HEK293 (cell line): ENCODE results near the gene EVX1.

Experiments used
- EGR2 ChIP-seq: fragments of 450-650 bp; formaldehyde crosslinking; IDR thresholded peaks from 2 replicates; pipeline ENCODE4 v1.5.1; 2016; ENCODE audit warnings: low read depth, missing biosample characterization, missing genetic modification characterization
- KLF10 ChIP-seq: fragments of 450-650 bp; IDR thresholded peaks from 2 replicates; pipeline ENCODE4 v1.5.1; 2018; ENCODE audit warnings: missing biosample characterization, mild to moderate bottlenecking, missing genetic modification characterization
- REPIN1 ChIP-seq: fragments of 450-650 bp; formaldehyde crosslinking; IDR thresholded peaks from 2 replicates; pipeline ENCODE4 v1.5.1; 2017; ENCODE audit warnings: missing biosample characterization, missing genetic modification characterization, low read depth
- SP2 ChIP-seq: fragments of 450-650 bp; formaldehyde crosslinking; IDR thresholded peaks from 2 replicates; pipeline ENCODE4 v1.5.1; 2016; ENCODE audit warnings: missing biosample characterization, missing genetic modification characterization
- TSHZ1 ChIP-seq: fragments of 450-650 bp; formaldehyde crosslinking; IDR thresholded peaks from 2 replicates; pipeline ENCODE4 v1.5.1; 2016; ENCODE audit warnings: missing biosample characterization, missing genetic modification characterization, borderline replicate concordance
- YY1 ChIP-seq: fragments of 450-650 bp; formaldehyde crosslinking; IDR thresholded peaks from 2 replicates; pipeline ENCODE4 v1.5.1; 2018; ENCODE audit warnings: missing biosample characterization, missing genetic modification characterization
- ZBTB17 ChIP-seq: fragments of 450-650 bp; formaldehyde crosslinking; IDR thresholded peaks from 2 replicates; pipeline ENCODE4 v1.5.1; 2016; ENCODE audit warnings: missing biosample characterization, missing genetic modification characterization
- ZBTB20 ChIP-seq: fragments of 450-650 bp; formaldehyde crosslinking; IDR thresholded peaks from 2 replicates; pipeline ENCODE4 v1.5.1; 2016; ENCODE audit warnings: missing biosample characterization, missing genetic modification characterization
- ZBTB21 ChIP-seq: fragments of 450-650 bp; formaldehyde crosslinking; IDR thresholded peaks from 2 replicates; pipeline ENCODE4 v1.5.1; 2017; ENCODE audit warnings: missing biosample characterization, missing genetic modification characterization
- ZEB2 ChIP-seq: fragments of 450-650 bp; formaldehyde crosslinking; IDR thresholded peaks from 2 replicates; pipeline ENCODE4 v1.5.1; 2016; ENCODE audit warnings: missing biosample characterization, missing genetic modification characterization
- ZFP3 ChIP-seq: fragments of 450-650 bp; formaldehyde crosslinking; IDR thresholded peaks from 2 replicates; pipeline ENCODE4 v1.5.1; 2016; ENCODE audit warnings: low read depth, missing biosample characterization, missing genetic modification characterization
- ZFP37 ChIP-seq: fragments of 450-650 bp; formaldehyde crosslinking; IDR thresholded peaks from 2 replicates; pipeline ENCODE4 v1.5.1; 2016; ENCODE audit warnings: missing biosample characterization, missing genetic modification characterization
- ZNF175 ChIP-seq: fragments of 450-650 bp; formaldehyde crosslinking; IDR thresholded peaks from 2 replicates; pipeline ENCODE4 v1.5.1; 2016; ENCODE audit warnings: missing biosample characterization, missing genetic modification characterization
- ZNF184 ChIP-seq: fragments of 450-650 bp; IDR thresholded peaks from 2 replicates; pipeline ENCODE4 v1.5.1; 2018; ENCODE audit warnings: missing biosample characterization, mild to moderate bottlenecking, missing genetic modification characterization
- ZNF19 ChIP-seq: fragments of 450-650 bp; formaldehyde crosslinking; IDR thresholded peaks from 2 replicates; pipeline ENCODE4; 2016; ENCODE audit warnings: missing biosample characterization, missing genetic modification characterization, low read depth
- ZNF214 ChIP-seq: fragments of 450-650 bp; formaldehyde crosslinking; IDR thresholded peaks from 2 replicates; pipeline ENCODE4 v1.5.1; 2017; ENCODE audit warnings: missing biosample characterization, mild to moderate bottlenecking, missing genetic modification characterization, borderline replicate concordance
- ZNF416 ChIP-seq: fragments of 450-650 bp; formaldehyde crosslinking; IDR thresholded peaks from 2 replicates; pipeline ENCODE4 v1.5.1; 2016; ENCODE audit warnings: missing biosample characterization, missing genetic modification characterization
- ZNF501 ChIP-seq: fragments of 450-650 bp; formaldehyde crosslinking; IDR thresholded peaks from 2 replicates; pipeline ENCODE4 v1.5.1; 2016; ENCODE audit warnings: missing biosample characterization, missing genetic modification characterization
- ZNF513 ChIP-seq: fragments of 450-650 bp; IDR thresholded peaks from 2 replicates; pipeline ENCODE4 v1.5.1; 2018; ENCODE audit warnings: missing biosample characterization, missing genetic modification characterization
- ZNF560 ChIP-seq: fragments of 450-650 bp; formaldehyde crosslinking; IDR thresholded peaks from 2 replicates; pipeline ENCODE4 v1.5.1; 2017; ENCODE audit warnings: missing biosample characterization, missing genetic modification characterization, borderline replicate concordance
- ZNF610 ChIP-seq: fragments of 450-650 bp; formaldehyde crosslinking; IDR thresholded peaks from 2 replicates; pipeline ENCODE4 v1.5.1; 2016; ENCODE audit warnings: missing biosample characterization, missing genetic modification characterization, borderline replicate concordance
- ZNF645 ChIP-seq: fragments of 450-650 bp; formaldehyde crosslinking; IDR thresholded peaks from 2 replicates; pipeline ENCODE4; 2016; ENCODE audit warnings: missing biosample characterization, missing genetic modification characterization
- ZNF704 ChIP-seq: fragments of 450-650 bp; formaldehyde crosslinking; IDR thresholded peaks from 2 replicates; pipeline ENCODE4 v1.5.1; 2016; ENCODE audit warnings: missing biosample characterization, missing genetic modification characterization
- ZNF707 ChIP-seq: fragments of 450-650 bp; formaldehyde crosslinking; IDR thresholded peaks from 2 replicates; pipeline ENCODE4 v1.5.1; 2016; ENCODE audit warnings: missing biosample characterization, missing genetic modification characterization
- ZNF777 ChIP-seq: fragments of 450-650 bp; formaldehyde crosslinking; IDR thresholded peaks from 2 replicates; pipeline ENCODE4 v1.5.1; 2017; ENCODE audit warnings: missing biosample characterization, missing genetic modification characterization, borderline replicate concordance
- ZNF785 ChIP-seq: fragments of 450-650 bp; formaldehyde crosslinking; IDR thresholded peaks from 2 replicates; pipeline ENCODE4 v1.5.1; 2016; ENCODE audit warnings: missing biosample characterization, missing genetic modification characterization
- TF ChIP-seq, protein P1 (sequence below): fragments of 450-650 bp; formaldehyde crosslinking; IDR thresholded peaks from 2 replicates; pipeline ENCODE4 v1.5.1; 2016; ENCODE audit warnings: missing biosample characterization, missing genetic modification characterization
- TF ChIP-seq, protein P2 (sequence below): fragments of 450-650 bp; formaldehyde crosslinking; IDR thresholded peaks from 2 replicates; pipeline ENCODE4 v1.5.1; 2016; ENCODE audit warnings: missing biosample characterization, missing genetic modification characterization

EVX1 gene

GRCh38 chr7:27235387-27236311 is 7.0 kb upstream of the EVX1 start (continued):
- TF ChIP-seq, protein P1, sequence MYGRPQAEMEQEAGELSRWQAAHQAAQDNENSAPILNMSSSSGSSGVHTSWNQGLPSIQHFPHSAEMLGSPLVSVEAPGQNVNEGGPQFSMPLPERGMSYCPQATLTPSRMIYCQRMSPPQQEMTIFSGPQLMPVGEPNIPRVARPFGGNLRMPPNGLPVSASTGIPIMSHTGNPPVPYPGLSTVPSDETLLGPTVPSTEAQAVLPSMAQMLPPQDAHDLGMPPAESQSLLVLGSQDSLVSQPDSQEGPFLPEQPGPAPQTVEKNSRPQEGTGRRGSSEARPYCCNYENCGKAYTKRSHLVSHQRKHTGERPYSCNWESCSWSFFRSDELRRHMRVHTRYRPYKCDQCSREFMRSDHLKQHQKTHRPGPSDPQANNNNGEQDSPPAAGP (tag by site-specific recombination), result peak; percentile 51; the same call in 1 of the 2 replicates
- TF ChIP-seq YY1 (tag by site-specific recombination), result no peak
- TF ChIP-seq ZNF184 (tag by site-specific recombination), result no peak
- TF ChIP-seq ZNF19 (tag by site-specific recombination), result no peak
- TF ChIP-seq TSHZ1, result no peak
- TF ChIP-seq, protein P2, sequence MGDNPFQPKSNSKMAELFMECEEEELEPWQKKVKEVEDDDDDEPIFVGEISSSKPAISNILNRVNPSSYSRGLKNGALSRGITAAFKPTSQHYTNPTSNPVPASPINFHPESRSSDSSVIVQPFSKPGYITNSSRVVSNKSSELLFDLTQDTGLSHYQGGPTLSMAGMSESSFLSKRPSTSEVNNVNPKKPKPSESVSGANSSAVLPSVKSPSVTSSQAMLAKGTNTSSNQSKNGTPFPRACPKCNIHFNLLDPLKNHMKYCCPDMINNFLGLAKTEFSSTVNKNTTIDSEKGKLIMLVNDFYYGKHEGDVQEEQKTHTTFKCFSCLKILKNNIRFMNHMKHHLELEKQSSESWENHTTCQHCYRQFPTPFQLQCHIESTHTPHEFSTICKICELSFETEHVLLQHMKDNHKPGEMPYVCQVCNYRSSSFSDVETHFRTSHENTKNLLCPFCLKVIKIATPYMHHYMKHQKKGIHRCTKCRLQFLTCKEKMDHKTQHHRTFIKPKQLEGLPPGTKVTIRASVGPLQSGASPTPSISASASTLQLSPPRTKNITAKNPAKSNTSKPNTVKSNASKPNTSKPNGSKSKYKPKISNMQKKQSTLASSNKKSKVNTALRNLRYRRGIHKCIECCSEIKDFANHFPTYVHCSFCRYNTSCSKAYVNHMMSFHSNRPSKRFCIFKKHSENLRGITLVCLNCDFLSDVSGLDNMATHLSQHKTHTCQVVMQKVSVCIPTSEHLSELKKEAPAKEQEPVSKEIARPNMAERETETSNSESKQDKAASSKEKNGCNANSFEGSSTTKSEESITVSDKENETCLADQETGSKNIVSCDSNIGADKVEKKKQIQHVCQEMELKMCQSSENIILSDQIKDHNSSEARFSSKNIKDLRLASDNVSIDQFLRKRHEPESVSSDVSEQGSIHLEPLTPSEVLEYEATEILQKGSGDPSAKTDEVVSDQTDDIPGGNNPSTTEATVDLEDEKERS (tag by site-specific recombination), result no peak
- peak; percentile 68; the same call in 1 of the 2 replicates for TF ChIP-seq ZBTB17
- peak; percentile 20; the same call in 1 of the 2 replicates for TF ChIP-seq SP2 (tag by site-specific recombination)
- TF ChIP-seq ZNF175 (tag by site-specific recombination), result no peak
- TF ChIP-seq ZNF707, result no peak
- TF ChIP-seq ZNF513 (tag by site-specific recombination), result no peak
- peak; percentile 8; the same call in 1 of the 2 replicates for TF ChIP-seq ZBTB20 (tag by site-specific recombination)
- TF ChIP-seq REPIN1 (tag by site-specific recombination), result no peak
- peak; percentile 66 for TF ChIP-seq ZNF501 (tag by site-specific recombination)
- 0 out of 2 replicates have a peak, but pooled peaks have one; percentile 20 for TF ChIP-seq ZNF777 (tag by site-specific recombination)
- no peak for TF ChIP-seq ZNF610 (tag by site-specific recombination)
- no peak for TF ChIP-seq ZNF645
- no peak for TF ChIP-seq ZFP3 (tag by site-specific recombination)
- TF ChIP-seq ZNF704 (tag by site-specific recombination), result no peak
- no peak for TF ChIP-seq ZNF560 (tag by site-specific recombination)
- no peak for TF ChIP-seq KLF10 (tag by site-specific recombination)
- TF ChIP-seq EGR2 (tag by site-specific recombination), result no peak
- no peak for TF ChIP-seq ZFP37 (tag by site-specific recombination)
- TF ChIP-seq ZNF416 (tag by site-specific recombination), result no peak
- peak; percentile 69; the same call in 1 of the 2 replicates for TF ChIP-seq ZEB2
- no peak for TF ChIP-seq ZBTB21 (tag by site-specific recombination)
- no peak for TF ChIP-seq ZNF214 (tag by site-specific recombination)
- no peak for TF ChIP-seq ZNF785 (tag by site-specific recombination)
